Transverse colon (tissue), 4 donors: ENCODE results near the gene SUSD6. TPM values are rescaled to one million over a fixed set of nuclear protein-coding genes. Genes with fewer than 3 reads are reported as not detected.
"Not testable (repeated sequence)": the region's sequence is repeated elsewhere in the genome, so short reads cannot be mapped to it uniquely, and the experiment has no call there.

Source experiments
- DNase-seq: peaks from one replicate; pipeline ENCODE4 v3.0.0-alpha.2; 2019
- H3K27ac ChIP-seq, 4 donors: fragments of 200-600 bp; sonication (generic); 2 replicates each; pipeline ENCODE4 v1.5.1; 2016 to 2018; ENCODE audit warnings: inconsistent platforms in 4 of 4
- H3K27me3 ChIP-seq: fragments of 200-600 bp; sonication (generic); 2 replicates; pipeline ENCODE4 v1.5.1; 2017; ENCODE audit warnings: inconsistent platforms
- H3K36me3 ChIP-seq, 4 donors: fragments of 200-600 bp; sonication (generic); 2 replicates each; pipeline ENCODE4 v1.5.1; 2017 to 2019; ENCODE audit warnings: inconsistent platforms in 4 of 4
- H3K4me1 ChIP-seq, 4 donors: fragments of 200-600 bp; sonication (generic); 2 replicates each; pipeline ENCODE4 v1.5.1; 2017 to 2020; ENCODE audit warnings: inconsistent platforms in 4 of 4
- H3K4me3 ChIP-seq, 4 donors: fragments of 200-600 bp; sonication (generic); 1 replicate in 1 of 4; 2 replicates in 3 of 4; pipeline versions ENCODE4 v1.5.1 to v1.6.1; 2017 to 2019; ENCODE audit warnings: inconsistent platforms in 4 of 4
- H3K9me3 ChIP-seq, 2 donors: fragments of 200-600 bp; sonication (generic); 2 replicates each; pipeline ENCODE4 v1.5.1; 2017 to 2019; ENCODE audit warnings: inconsistent platforms in 2 of 2
- CTCF ChIP-seq, 5 experiments: fragments of 200-600 bp in 3 of 5; fragments of 450-650 bp in 2 of 5; sonication (generic) in 3 of 5; IDR thresholded peaks; 1 replicate in 2 of 5; 2 replicates in 3 of 5; pipeline ENCODE4 v1.5.1; 2016 to 2017; ENCODE audit warnings: antibody characterized with exemption in 5 of 5, inconsistent platforms in 3 of 5, mild to moderate bottlenecking in 2 of 5, moderate library complexity in 1 of 5
- EP300 ChIP-seq: sonication (generic); formaldehyde crosslinking; IDR thresholded peaks from one replicate; pipeline ENCODE4 v1.6.1; 2017; ENCODE audit warnings: antibody characterized with exemption, low read depth
- POLR2A ChIP-seq: fragments of 450-650 bp; IDR thresholded peaks from one replicate; pipeline ENCODE4 v1.6.1; 2016; ENCODE audit warnings: antibody characterized with exemption, mild to moderate bottlenecking, moderate library complexity
- POLR2AphosphoS5 ChIP-seq, 3 donors: sonication (generic); formaldehyde crosslinking; IDR thresholded peaks; one replicate each; pipeline ENCODE4 v1.6.1; 2016; ENCODE audit warnings: antibody characterized with exemption in 3 of 3
- WGBS, 2 donors: methylation state at CpG; one replicate each; pipeline ENCODE4 v1.1.5; 2018; ENCODE audit warnings: low coverage in 1 of 2; 5-methylcytosine and 5-hydroxymethylcytosine counted together
- in situ Hi-C, 4 donors: fragments of 200-750 bp; cut with MboI; loops; one replicate each; pipeline versions ENCODE4 v1.15.0 to v1.15.1; 2017; ENCODE audit warnings: low sequenced_read_pairs in 3 of 4, low pct_ligation_motif_present in 1 of 4, low pct_unique_long_range_greater_than_20kb in 1 of 4
- intact Hi-C: fragments of 100-400 bp; cut with DNase I; formaldehyde crosslinking; loops from one replicate; pipeline ENCODE4 v1.15.1; 2023; ENCODE audit warnings: low total_unique reads
- total RNA-seq, 4 donors: library from RNA; depleted of rRNA; stranded (reverse); fragments of >200 nt; gene quantifications; one replicate each; pipeline ENCODE4 v1.1.0, GENCODE V29; 2016

Gene SUSD6
- total RNA-seq, 4 donors from 2014 or later, result 29.1 to 159 (median 95.0) TPM

DNA sequence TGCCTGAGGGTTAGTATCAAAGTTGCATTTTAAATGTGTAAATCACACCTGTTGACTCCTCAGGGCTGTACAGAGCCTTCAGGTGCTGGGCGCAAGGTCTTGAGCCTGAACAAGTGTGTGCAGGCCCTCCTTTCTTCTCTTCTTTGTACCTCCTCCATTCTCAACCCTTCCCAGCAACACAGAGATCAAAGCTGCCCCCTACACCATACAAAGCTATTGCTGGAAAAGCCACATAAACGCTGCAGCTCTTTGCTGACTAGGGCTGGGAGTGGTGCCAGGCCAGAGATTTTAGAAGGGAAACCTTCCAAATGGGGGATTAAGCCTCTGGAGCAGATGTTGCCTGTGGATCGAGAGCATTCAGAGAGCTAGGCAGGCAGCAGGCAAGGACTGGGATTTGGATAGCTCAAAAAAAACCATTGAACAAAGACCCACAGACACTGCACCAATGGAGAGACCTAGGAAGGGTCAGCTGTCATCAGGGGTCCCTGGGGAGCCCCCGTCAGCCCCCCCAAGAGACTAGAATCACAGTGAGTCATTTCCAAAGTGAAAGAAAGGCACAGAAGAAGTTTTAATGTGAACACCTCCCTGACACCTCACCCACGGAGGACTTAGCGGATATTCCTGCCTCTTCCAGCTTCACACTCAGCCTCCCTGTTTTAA, 18.2 kb upstream of the SUSD6 start:
- H3K4me1 ChIP-seq, result peaks cover 0 to 4% (median 0%) of the 10 kb centered on the region in 4 donors
- in situ Hi-C loops, result loop anchor here (25.0 kb wide), 1 partner anchor 419 kb away; no protein-coding TSS in a partner anchor
- 51 to 58% methylated on average over 3 to 6 of the region's 6 CpGs for WGBS, 2 donors
- H3K36me3 ChIP-seq, result no peaks in the 10 kb centered on the region
- intact Hi-C loops, result no loop called here
- peak overlapping the region in 1 of 4 donors; percentile 21 for H3K4me3 ChIP-seq
- H3K27ac ChIP-seq, result peak overlapping the region in 2 of 4 donors; percentile 22 to 23
- no peaks in the 10 kb centered on the region for H3K27me3 ChIP-seq
- no peaks in the 10 kb centered on the region for H3K9me3 ChIP-seq
- no peak for TF ChIP-seq POLR2A
- no peak for TF ChIP-seq EP300
- TF ChIP-seq CTCF (IDR thresholded peaks at IDR 0.05), result no peak
- no peak for TF ChIP-seq POLR2AphosphoS5 (IDR thresholded peaks at IDR 0.05)
- DNase-seq, result no peak

GRCh38 chr14:69594846-69595245, 16.6 kb upstream of the SUSD6 start:
- WGBS, 2 donors, result 91 to 97% methylated on average over 3 to 6 of the region's 6 CpGs
- no peaks in the 10 kb centered on the region for H3K27me3 ChIP-seq
- in situ Hi-C loops, result loop anchor here (25.0 kb wide), 1 partner anchor 417 kb away; no protein-coding TSS in a partner anchor
- no peak overlapping the region for H3K4me3 ChIP-seq
- H3K27ac ChIP-seq, result no peak overlapping the region
- no peaks in the 10 kb centered on the region for H3K9me3 ChIP-seq
- peaks cover 0 to 4% (median 0%) of the 10 kb centered on the region in 4 donors for H3K4me1 ChIP-seq
- H3K36me3 ChIP-seq, result no peaks in the 10 kb centered on the region
- DNase-seq, result no peak
- TF ChIP-seq CTCF (IDR thresholded peaks at IDR 0.05), result no peak
- TF ChIP-seq EP300, result no peak
- TF ChIP-seq POLR2AphosphoS5 (IDR thresholded peaks at IDR 0.05), result no peak
- no peak for TF ChIP-seq POLR2A
- intact Hi-C loops, result no loop called here

DNA sequence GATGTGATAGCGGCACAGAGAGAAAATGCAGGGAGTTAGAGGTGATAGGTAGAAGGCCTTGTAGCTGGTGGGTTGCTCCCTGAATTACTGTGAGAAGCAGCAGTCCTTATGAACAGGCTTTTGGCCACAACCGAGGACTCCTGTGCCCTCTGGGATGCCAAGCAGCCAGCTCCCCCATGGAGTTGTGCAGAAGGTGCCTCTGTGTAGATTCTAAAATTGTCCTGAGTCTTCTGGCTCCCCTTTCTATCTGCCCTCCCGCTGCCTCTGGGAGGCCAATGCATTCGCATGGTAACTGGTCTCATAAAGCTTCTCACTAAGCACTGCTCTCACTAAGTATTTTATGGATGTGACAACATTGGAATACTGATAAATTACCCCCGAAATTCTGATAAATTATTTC, 16.1 kb upstream of the SUSD6 start:
- Histone ChIP-seq H3K4me3 (no peak overlapping the region), H3K36me3 (no peaks in the 10 kb centered on the region), H3K27ac (no peak overlapping the region), H3K9me3 (no peaks in the 10 kb centered on the region), H3K27me3 (no peaks in the 10 kb centered on the region), H3K4me1 (peaks cover 0 to 4% (median 0%) of the 10 kb centered on the region in 4 donors)
- 90 to 97% methylated on average over 3 to 5 of the region's 5 CpGs for WGBS, 2 donors
- intact Hi-C loops (no loop called here), in situ Hi-C loops (loop anchor here (25.0 kb wide), 1 partner anchor 417 kb away; no protein-coding TSS in a partner anchor)
- TF ChIP-seq POLR2AphosphoS5 (IDR thresholded peaks at IDR 0.05) (no peak), EP300 (no peak)
- DNase-seq, result no peak

- intact Hi-C loops, H3K27ac ChIP-seq, H3K9me3 ChIP-seq, H3K4me1 ChIP-seq, H3K36me3 ChIP-seq, DNase-seq, H3K27me3 ChIP-seq, H3K4me3 ChIP-seq: not testable (repeated sequence)
- in situ Hi-C loops, result loop anchor here (25.0 kb wide), 1 partner anchor 413 kb away; no protein-coding TSS in a partner anchor
- 88 to 93% methylated on average over 3 to 5 of the region's 5 CpGs for WGBS, 2 donors
These were observed 12.0 kb upstream of the SUSD6 start for GRCh38 chr14:69599431-69599830.

- WGBS, 2 donors, result 71% methylated on average over 3 of the region's 3 CpGs; no CpG with 5 or more reads in 1 of the 2 donors
These were observed 11.0 kb upstream of the SUSD6 start for GRCh38 chr14:69600304-69600891.

More at GRCh38 chr14:69600304-69600891, 11.0 kb upstream of the SUSD6 start:
- in situ Hi-C loops, result no loop called here
- Histone ChIP-seq H3K9me3 (no peaks in the 10 kb centered on the region), H3K4me3 (no peak overlapping the region), H3K4me1 (peaks cover 0 to 7% (median 4%) of the 10 kb centered on the region in 4 donors), H3K27ac (no peak overlapping the region), H3K27me3 (no peaks in the 10 kb centered on the region), H3K36me3 (no peaks in the 10 kb centered on the region)
- TF ChIP-seq EP300 (no peak), POLR2A (no peak), CTCF (IDR thresholded peaks at IDR 0.05) (no peak), POLR2AphosphoS5 (IDR thresholded peaks at IDR 0.05) (no peak)
- intact Hi-C loops, result loop anchor here (5.0 kb wide), 1 partner anchor 127 kb away; no protein-coding TSS in a partner anchor
- no peak for DNase-seq
